Gastrocnemius medialis (tissue), 4 donors: ENCODE measurements around the gene CCL1.

Experiments used
- CTCF ChIP-seq, 5 experiments: fragments of 450-650 bp in 3 of 5; fragments of 200-600 bp in 2 of 5; sonication (generic) in 2 of 5; IDR thresholded peaks in 4 of 5; conservative IDR thresholded peaks in 1 of 5; 1 replicate in 4 of 5; 2 replicates in 1 of 5; pipeline ENCODE4 v1.5.1; 2016 to 2019; ENCODE audit warnings: antibody characterized with exemption in 5 of 5, mild to moderate bottlenecking in 3 of 5, moderate library complexity in 3 of 5
- POLR2A ChIP-seq, 2 donors: fragments of 450-650 bp; IDR thresholded peaks; one replicate each; pipeline ENCODE4 v1.6.1; 2017; ENCODE audit warnings: antibody characterized with exemption in 2 of 2, mild to moderate bottlenecking in 2 of 2, moderate library complexity in 2 of 2

GRCh38 chr17:34399725-34400124 is 36.7 kb upstream of the CCL1 start:
- no peak for TF ChIP-seq CTCF (IDR thresholded peaks at IDR 0.05 in 4 of 5, conservative IDR thresholded peaks at IDR 0.05 in 1 of 5)
- no peak for TF ChIP-seq POLR2A (IDR thresholded peaks at IDR 0.05)
